Measurements from ENCODE around the gene STK39.

DNA sequence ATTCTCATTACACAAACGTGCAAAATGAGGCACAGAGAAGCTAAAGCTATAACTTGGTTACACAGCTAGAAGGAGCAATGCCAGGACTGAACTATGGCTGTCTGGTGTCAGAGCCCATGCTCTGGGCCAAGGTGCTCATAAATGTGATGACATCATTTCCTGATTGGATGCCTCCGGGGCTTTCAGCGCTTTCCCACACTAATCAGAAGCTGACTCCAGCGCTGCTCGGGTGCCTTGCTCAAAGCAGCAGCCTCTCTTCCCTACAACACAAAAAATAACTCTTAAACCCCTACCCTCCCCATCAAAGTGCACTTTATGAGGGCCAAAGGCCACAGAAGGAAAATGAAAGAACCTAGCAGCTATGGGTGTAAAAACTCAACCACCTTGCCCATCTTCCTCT, 90.7 kb downstream of the STK39 start:
- TF ChIP-seq POLR2A (IDR thresholded peaks at IDR 0.05), result no peak
- TF ChIP-seq CTCF (IDR thresholded peaks at IDR 0.05), result no peak

All from right lobe of liver (tissue), 4 donors.